Loucy (cell line): ENCODE data around the gene GATA5.

Experiments used
- EZH2phosphoT487 ChIP-seq: fragments of 200-600 bp; IDR thresholded peaks from 2 replicates; pipeline ENCODE4 v1.6.1; 2018; ENCODE audit warnings: antibody characterized with exemption, mild to moderate bottlenecking, moderate library complexity, borderline replicate concordance
- TF ChIP-seq, protein P1 (sequence below): fragments of 200-600 bp; sonication (generic); conservative IDR thresholded peaks from 2 replicates; pipeline ENCODE4 v1.5.1; 2014; ENCODE audit warnings: mild to moderate bottlenecking, antibody characterized with exemption, low read length

DNA sequence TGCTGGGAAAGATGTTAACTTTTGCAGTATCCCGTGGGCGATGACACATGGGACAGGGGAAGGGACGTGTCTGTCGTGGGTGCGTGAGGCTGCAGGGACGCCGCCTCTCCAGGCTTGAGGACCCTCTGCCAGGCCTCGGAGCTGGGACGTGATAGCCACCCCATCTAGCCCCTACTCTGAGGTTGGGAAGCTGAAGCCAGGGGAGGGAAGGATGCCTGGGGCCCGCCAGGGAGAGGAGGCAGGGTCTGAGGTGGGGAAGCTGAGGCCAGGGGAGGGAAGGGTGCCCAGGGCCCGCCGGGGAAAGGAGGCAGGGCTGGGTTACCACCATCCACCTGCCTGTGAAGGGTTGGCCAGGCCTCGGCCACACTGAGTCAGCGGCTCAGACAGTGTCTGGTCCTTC lies 38.2 kb upstream of the GATA5 start:
- TF ChIP-seq, protein P1, sequence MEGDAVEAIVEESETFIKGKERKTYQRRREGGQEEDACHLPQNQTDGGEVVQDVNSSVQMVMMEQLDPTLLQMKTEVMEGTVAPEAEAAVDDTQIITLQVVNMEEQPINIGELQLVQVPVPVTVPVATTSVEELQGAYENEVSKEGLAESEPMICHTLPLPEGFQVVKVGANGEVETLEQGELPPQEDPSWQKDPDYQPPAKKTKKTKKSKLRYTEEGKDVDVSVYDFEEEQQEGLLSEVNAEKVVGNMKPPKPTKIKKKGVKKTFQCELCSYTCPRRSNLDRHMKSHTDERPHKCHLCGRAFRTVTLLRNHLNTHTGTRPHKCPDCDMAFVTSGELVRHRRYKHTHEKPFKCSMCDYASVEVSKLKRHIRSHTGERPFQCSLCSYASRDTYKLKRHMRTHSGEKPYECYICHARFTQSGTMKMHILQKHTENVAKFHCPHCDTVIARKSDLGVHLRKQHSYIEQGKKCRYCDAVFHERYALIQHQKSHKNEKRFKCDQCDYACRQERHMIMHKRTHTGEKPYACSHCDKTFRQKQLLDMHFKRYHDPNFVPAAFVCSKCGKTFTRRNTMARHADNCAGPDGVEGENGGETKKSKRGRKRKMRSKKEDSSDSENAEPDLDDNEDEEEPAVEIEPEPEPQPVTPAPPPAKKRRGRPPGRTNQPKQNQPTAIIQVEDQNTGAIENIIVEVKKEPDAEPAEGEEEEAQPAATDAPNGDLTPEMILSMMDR: no peak
- TF ChIP-seq EZH2phosphoT487: no peak
